ENCODE results near the gene KCNT1. TPM values are rescaled to one million over a fixed set of nuclear protein-coding genes. Genes with fewer than 3 reads are reported as not detected.

Gene KCNT1
- total RNA-seq, 4 donors from 2014 or later, result 0.09 TPM; not detected in 3

GRCh38 chr9:135787776-135788575, 86.0 kb downstream of the KCNT1 start:
- WGBS, 2 donors, result 78 to 95% methylated on average over 4 to 10 of the region's 38 CpGs
- intact Hi-C loops (cut with DNase I), result no loop called here
- DNase-seq, result no peak

GRCh38 chr9:135788576-135789300, 86.8 kb downstream of the KCNT1 start:
- no peak overlapping the region for H3K27ac ChIP-seq
- H3K36me3 ChIP-seq, result no peaks in the 10 kb centered on the region
- no peak for DNase-seq
- TF ChIP-seq POLR2A (IDR thresholded peaks at IDR 0.05) (no peak), CTCF (IDR thresholded peaks at IDR 0.05) (no peak)
- H3K27me3 ChIP-seq, result peaks cover 0 to 40% (median 0%) of the 10 kb centered on the region in 4 donors
- 80 to 91% methylated on average over 2 to 7 of the region's 36 CpGs for WGBS, 2 donors
- intact Hi-C loops (cut with DNase I), result no loop called here
- H3K4me3 ChIP-seq, result no peak overlapping the region
- H3K4me1 ChIP-seq, result no peaks in the 10 kb centered on the region
- H3K9me3 ChIP-seq, result no peaks in the 10 kb centered on the region

More at GRCh38 chr9:135787776-135788575, 86.0 kb downstream of the KCNT1 start:
- no peak for TF ChIP-seq POLR2A (IDR thresholded peaks at IDR 0.05)
- no peak for TF ChIP-seq CTCF (IDR thresholded peaks at IDR 0.05)
- no peaks in the 10 kb centered on the region for H3K36me3 ChIP-seq
- no peak overlapping the region for H3K4me3 ChIP-seq
- no peaks in the 10 kb centered on the region for H3K4me1 ChIP-seq
- no peak overlapping the region for H3K27ac ChIP-seq
- no peaks in the 10 kb centered on the region for H3K9me3 ChIP-seq
- peaks cover 0 to 47% (median 0%) of the 10 kb centered on the region in 4 donors for H3K27me3 ChIP-seq

DNA sequence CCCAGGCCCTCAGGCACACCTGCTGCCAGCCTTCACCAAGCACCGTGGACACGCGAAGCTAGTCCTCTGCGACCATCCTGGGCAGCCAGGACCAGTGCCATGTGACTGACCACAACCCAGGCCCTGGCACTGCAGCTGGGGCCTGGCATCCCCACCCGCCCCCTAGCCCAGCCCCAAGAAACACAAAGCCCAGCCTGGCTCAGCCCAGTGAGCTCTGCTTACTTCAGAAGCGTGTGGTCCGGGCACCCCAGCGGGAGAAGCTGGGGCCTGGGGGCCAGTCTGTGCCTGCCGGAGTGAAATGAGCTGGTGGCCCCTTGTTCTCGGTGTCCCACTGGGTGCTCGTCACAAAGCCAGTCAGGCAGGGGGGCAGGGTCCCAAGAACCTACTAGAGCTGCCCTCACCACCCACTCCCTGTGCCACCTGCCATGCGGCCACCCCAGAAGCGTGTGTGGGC, 87.9 kb downstream of the KCNT1 start:
- no peak for DNase-seq
- H3K27me3 ChIP-seq, result peaks cover 0 to 34% (median 0%) of the 10 kb centered on the region in 4 donors
- intact Hi-C loops (cut with DNase I), result loop anchor here (10.0 kb wide), 1 partner anchor 335 kb away; no protein-coding TSS in a partner anchor
- H3K4me3 ChIP-seq, result no peak overlapping the region
- WGBS, 2 donors, result no CpG with 5 or more reads among the region's 13 CpGs
- no peaks in the 10 kb centered on the region for H3K9me3 ChIP-seq
- no peak overlapping the region for H3K27ac ChIP-seq
- TF ChIP-seq CTCF (IDR thresholded peaks at IDR 0.05) (no peak), POLR2A (IDR thresholded peaks at IDR 0.05) (no peak)
- no peaks in the 10 kb centered on the region for H3K36me3 ChIP-seq
- no peaks in the 10 kb centered on the region for H3K4me1 ChIP-seq

GRCh38 chr9:135790356-135790755, 88.4 kb downstream of the KCNT1 start:
- Histone ChIP-seq H3K27me3 (peaks cover 0 to 31% (median 0%) of the 10 kb centered on the region in 4 donors), H3K27ac (no peak overlapping the region)
- intact Hi-C loops (cut with DNase I), result loop anchor here (10.0 kb wide), 1 partner anchor 334 kb away; no protein-coding TSS in a partner anchor

More at GRCh38 chr9:135790356-135790755, 88.4 kb downstream of the KCNT1 start:
- no peak overlapping the region for H3K4me3 ChIP-seq
- 80% methylated on average over 4 of the region's 10 CpGs; no CpG with 5 or more reads in 1 of the 2 donors for WGBS, 2 donors
- H3K36me3 ChIP-seq, result no peaks in the 10 kb centered on the region
- no peaks in the 10 kb centered on the region for H3K9me3 ChIP-seq
- no peak for TF ChIP-seq CTCF (IDR thresholded peaks at IDR 0.05)
- TF ChIP-seq POLR2A (IDR thresholded peaks at IDR 0.05), result no peak
- no peak for DNase-seq
- H3K4me1 ChIP-seq, result no peaks in the 10 kb centered on the region

All from esophagus squamous epithelium (tissue), 5 donors.